ENCODE data around the gene TSPO2. TPM values are rescaled to one million over a fixed set of nuclear protein-coding genes. Genes with fewer than 3 reads are reported as not detected.

Gene TSPO2
- total RNA-seq, 6 experiments from 2014 or later, result 0.22 to 0.86 (median 0.52) TPM

DNA sequence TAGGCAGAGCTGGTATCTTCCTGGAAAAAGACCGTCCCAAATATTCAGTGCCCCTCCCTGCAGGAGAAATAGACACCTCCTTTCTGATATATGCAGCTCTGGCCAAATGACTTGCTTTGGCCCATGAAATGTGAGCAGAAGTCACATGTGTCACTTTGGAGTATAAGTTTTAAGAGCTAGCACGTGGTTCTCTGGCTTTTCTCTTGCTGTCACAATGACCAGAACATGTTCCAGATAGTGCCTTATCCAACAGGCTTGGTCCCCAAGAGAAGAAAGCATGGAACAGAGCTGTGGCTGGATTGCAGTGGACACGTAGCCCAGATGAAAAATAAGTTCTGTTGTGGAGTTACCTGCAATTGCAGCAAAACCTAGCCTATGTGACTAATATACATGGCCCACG lies 43.6 kb upstream of the TSPO2 start:
- ATAC-seq (no peak), DNase-seq (no peak)
- WGBS (ENCODE audit: insufficient coverage, low coverage, low lambda C conversion rate, missing lambda C conversion rate), result 64% methylated on average over 3 of the region's 4 CpGs

GRCh38 chr6:40999569-40999968 lies 42.7 kb upstream of the TSPO2 start:
- H3K27me3 ChIP-seq, result no peaks in the 10 kb centered on the region
- WGBS (ENCODE audit: insufficient coverage, low coverage, low lambda C conversion rate, missing lambda C conversion rate), result 33% methylated on average over 3 of the region's 3 CpGs
- no peaks in the 10 kb centered on the region for H3K9me3 ChIP-seq
- DNase-seq, result peak; percentile 63 to 77 (median 71)
- TF ChIP-seq CTCF (IDR thresholded peaks at IDR 0.05) (peak in 3 of 4 donors; percentile 39 to 50 (median 50)), POLR2A (IDR thresholded peaks at IDR 0.05) (no peak)
- no peak overlapping the region for H3K27ac ChIP-seq
- H3K4me1 ChIP-seq, result peaks cover 0 to 29% (median 9%) of the 10 kb centered on the region in 4 donors
- H3K36me3 ChIP-seq, result no peaks in the 10 kb centered on the region
- no peak overlapping the region for H3K4me3 ChIP-seq
- intact Hi-C loops (cut with DNase I), result no loop called here
- ATAC-seq, result peak; percentile 75 to 92 (median 83)

More for the DNA sequence above, 43.6 kb upstream of the TSPO2 start:
- H3K4me1 ChIP-seq, result peaks cover 0 to 29% (median 9%) of the 10 kb centered on the region in 4 donors
- intact Hi-C loops (cut with DNase I), result no loop called here
- no peaks in the 10 kb centered on the region for H3K9me3 ChIP-seq
- H3K27ac ChIP-seq, result no peak overlapping the region
- no peaks in the 10 kb centered on the region for H3K27me3 ChIP-seq
- no peaks in the 10 kb centered on the region for H3K36me3 ChIP-seq
- no peak overlapping the region for H3K4me3 ChIP-seq
- no peak for TF ChIP-seq CTCF (IDR thresholded peaks at IDR 0.05)
- no peak for TF ChIP-seq POLR2A (IDR thresholded peaks at IDR 0.05)

GRCh38 chr6:41000248-41000647 lies 42.0 kb upstream of the TSPO2 start:
- H3K36me3 ChIP-seq, result no peaks in the 10 kb centered on the region
- H3K27ac ChIP-seq, result no peak overlapping the region
- H3K4me3 ChIP-seq, result no peak overlapping the region
- H3K27me3 ChIP-seq, result no peaks in the 10 kb centered on the region
- peaks cover 0 to 29% (median 9%) of the 10 kb centered on the region in 4 donors for H3K4me1 ChIP-seq
- intact Hi-C loops (cut with DNase I), result loop anchor here in 1 of 2 donors (10.0 kb wide), 1 partner anchor 65 kb away; no protein-coding TSS in a partner anchor
- no peaks in the 10 kb centered on the region for H3K9me3 ChIP-seq
- DNase-seq (no peak), ATAC-seq (no peak)
- 43% methylated on average over 4 of the region's 4 CpGs for WGBS (ENCODE audit: insufficient coverage, low coverage, low lambda C conversion rate, missing lambda C conversion rate)
- no peak for TF ChIP-seq POLR2A (IDR thresholded peaks at IDR 0.05)
- no peak for TF ChIP-seq CTCF (IDR thresholded peaks at IDR 0.05)

- TF ChIP-seq POLR2A (IDR thresholded peaks at IDR 0.05), result no peak
- no peak for TF ChIP-seq CTCF (IDR thresholded peaks at IDR 0.05)
- H3K9me3 ChIP-seq, result no peaks in the 10 kb centered on the region
- ATAC-seq, result no peak
- WGBS (ENCODE audit: insufficient coverage, low coverage, low lambda C conversion rate, missing lambda C conversion rate), result 75% methylated on average over 3 of the region's 3 CpGs
- H3K4me3 ChIP-seq, result no peak overlapping the region
- H3K27me3 ChIP-seq, result no peaks in the 10 kb centered on the region
- no peak for DNase-seq
- no peaks in the 10 kb centered on the region for H3K36me3 ChIP-seq
- H3K27ac ChIP-seq, result no peak overlapping the region
- peaks cover 0 to 16% (median 5%) of the 10 kb centered on the region in 4 donors for H3K4me1 ChIP-seq
- intact Hi-C loops (cut with DNase I), result loop anchor here in 1 of 2 donors (10.0 kb wide), 1 partner anchor 63 kb away; no protein-coding TSS in a partner anchor
Observed at GRCh38 chr6:41002168-41002567, 40.1 kb upstream of the TSPO2 start.
